ENCODE measurements around the gene HTT. TPM values are rescaled to one million over a fixed set of nuclear protein-coding genes. Genes with fewer than 3 reads are reported as not detected.

Gene HTT
- total RNA-seq, 1 experiment from 2014 or later = 18.4 TPM

- no peaks in the 10 kb centered on the region for H3F3A ChIP-seq (ENCODE audit: low read length, unreplicated experiment)
- peaks cover 8% of the 10 kb centered on the region; the same call in 1 of the 2 replicates for H3K4me1 ChIP-seq (ENCODE audit: insufficient read depth, low read length)
- TF ChIP-seq EZH2 (IDR thresholded peaks at IDR 0.05; ENCODE audit: low read length, unreplicated experiment) = no peak
- TF ChIP-seq, protein P1, sequence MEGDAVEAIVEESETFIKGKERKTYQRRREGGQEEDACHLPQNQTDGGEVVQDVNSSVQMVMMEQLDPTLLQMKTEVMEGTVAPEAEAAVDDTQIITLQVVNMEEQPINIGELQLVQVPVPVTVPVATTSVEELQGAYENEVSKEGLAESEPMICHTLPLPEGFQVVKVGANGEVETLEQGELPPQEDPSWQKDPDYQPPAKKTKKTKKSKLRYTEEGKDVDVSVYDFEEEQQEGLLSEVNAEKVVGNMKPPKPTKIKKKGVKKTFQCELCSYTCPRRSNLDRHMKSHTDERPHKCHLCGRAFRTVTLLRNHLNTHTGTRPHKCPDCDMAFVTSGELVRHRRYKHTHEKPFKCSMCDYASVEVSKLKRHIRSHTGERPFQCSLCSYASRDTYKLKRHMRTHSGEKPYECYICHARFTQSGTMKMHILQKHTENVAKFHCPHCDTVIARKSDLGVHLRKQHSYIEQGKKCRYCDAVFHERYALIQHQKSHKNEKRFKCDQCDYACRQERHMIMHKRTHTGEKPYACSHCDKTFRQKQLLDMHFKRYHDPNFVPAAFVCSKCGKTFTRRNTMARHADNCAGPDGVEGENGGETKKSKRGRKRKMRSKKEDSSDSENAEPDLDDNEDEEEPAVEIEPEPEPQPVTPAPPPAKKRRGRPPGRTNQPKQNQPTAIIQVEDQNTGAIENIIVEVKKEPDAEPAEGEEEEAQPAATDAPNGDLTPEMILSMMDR (conservative IDR thresholded peaks at IDR 0.05; ENCODE audit: low read depth, low read length) = no peak
- no peak for TF ChIP-seq EZH2phosphoT487 (IDR thresholded peaks at IDR 0.05; ENCODE audit: borderline replicate concordance, low read length)
- H3K27ac ChIP-seq (ENCODE audit: low read length) = no peak overlapping the region
- CTCF ChIA-PET = no interaction called here
- H3K4me3 ChIP-seq (ENCODE audit: low read length) = no peak overlapping the region
- H3K9ac ChIP-seq (ENCODE audit: low read length) = no peak overlapping the region
- ATAC-seq = no peak
- no peaks in the 10 kb centered on the region for H3K79me2 ChIP-seq (ENCODE audit: low read length)
- no peak overlapping the region for H2AFZ ChIP-seq (ENCODE audit: low read length)
- no TSS peak for BruUV-seq (replicated peaks)
- H3K9me3 ChIP-seq (ENCODE audit: low read length) = no peaks in the 10 kb centered on the region
- no peak overlapping the region for H3K4me2 ChIP-seq (ENCODE audit: low read length)
- intact Hi-C loops (cut with micrococcal nuclease) = no loop called here
- DNase-seq = no peak
- no peaks in the 10 kb centered on the region for H3K36me3 ChIP-seq (ENCODE audit: low read depth, low read length)
- H3K9me2 ChIP-seq (replicated peaks; ENCODE audit: low read length) = no peaks in the 10 kb centered on the region
- POLR2A ChIA-PET (ENCODE audit: unreplicated experiment) = no interaction called here
- no peaks in the 10 kb centered on the region for H3K27me3 ChIP-seq (ENCODE audit: low read length)
- no peaks in the 10 kb centered on the region for H4K20me1 ChIP-seq (ENCODE audit: low read length)
Measured at GRCh38 chr4:3287271-3287971, 212.9 kb downstream of the HTT start.

- Histone ChIP-seq H3F3A (ENCODE audit: low read length, unreplicated experiment) (no peaks in the 10 kb centered on the region), H3K36me3 (ENCODE audit: low read depth, low read length) (no peaks in the 10 kb centered on the region), H3K4me3 (ENCODE audit: low read length) (no peak overlapping the region), H2AFZ (ENCODE audit: low read length) (no peak overlapping the region), H3K27me3 (ENCODE audit: low read length) (no peaks in the 10 kb centered on the region), H3K9ac (ENCODE audit: low read length) (no peak overlapping the region), H4K20me1 (ENCODE audit: low read length) (no peaks in the 10 kb centered on the region), H3K27ac (ENCODE audit: low read length) (no peak overlapping the region), H3K9me3 (ENCODE audit: low read length) (no peaks in the 10 kb centered on the region), H3K9me2 (replicated peaks; ENCODE audit: low read length) (no peaks in the 10 kb centered on the region), H3K4me2 (ENCODE audit: low read length) (no peak overlapping the region), H3K4me1 (ENCODE audit: insufficient read depth, low read length) (peaks cover 8% of the 10 kb centered on the region; the same call in 1 of the 2 replicates), H3K79me2 (ENCODE audit: low read length) (no peaks in the 10 kb centered on the region)
- ChIA-PET CTCF (no interaction called here), POLR2A (ENCODE audit: unreplicated experiment) (no interaction called here)
- DNase-seq (no peak), ATAC-seq (no peak)
- TF ChIP-seq EZH2 (IDR thresholded peaks at IDR 0.05; ENCODE audit: low read length, unreplicated experiment) (no peak), EZH2phosphoT487 (IDR thresholded peaks at IDR 0.05; ENCODE audit: borderline replicate concordance, low read length) (no peak)
- TF ChIP-seq, protein P1 (conservative IDR thresholded peaks at IDR 0.05; ENCODE audit: low read depth, low read length) = no peak
- intact Hi-C loops (cut with micrococcal nuclease) = no loop called here
- no TSS peak for BruUV-seq (replicated peaks)
Measured at GRCh38 chr4:3287972-3288570, 213.6 kb downstream of the HTT start.

DNA sequence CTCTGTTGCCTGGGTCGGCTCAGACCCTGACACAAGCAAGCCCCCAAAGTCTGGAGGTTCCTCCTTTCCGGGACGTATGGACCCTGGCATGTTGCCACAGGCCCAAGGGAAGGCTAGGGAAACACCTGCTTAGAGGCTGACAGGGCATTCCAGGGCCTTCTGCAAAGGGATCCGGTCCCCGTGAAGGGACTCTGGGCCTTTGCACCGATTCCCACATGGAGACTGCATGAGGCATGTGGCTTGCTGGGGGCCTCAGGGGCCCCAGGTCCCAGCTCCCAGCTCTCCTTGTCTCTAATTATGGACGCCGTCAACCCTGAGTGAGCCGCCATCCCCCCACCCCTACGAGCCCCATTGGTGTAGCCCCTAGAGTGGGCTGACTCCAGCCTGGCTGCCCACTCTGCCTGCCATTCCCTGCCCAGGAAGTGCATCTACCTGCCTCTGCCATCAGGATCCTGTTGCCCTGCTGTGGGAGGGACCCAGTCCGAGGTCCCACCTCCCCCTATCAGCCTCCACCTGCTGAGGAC is 214.2 kb downstream of the HTT start:
- ATAC-seq (no peak), DNase-seq (no peak)
- no peak overlapping the region for H2AFZ ChIP-seq (ENCODE audit: low read length)
- H3K36me3 ChIP-seq (ENCODE audit: low read depth, low read length) = no peaks in the 10 kb centered on the region
- peaks cover 3% of the 10 kb centered on the region for H3K79me2 ChIP-seq (ENCODE audit: low read length)
- BruUV-seq (replicated peaks) = no TSS peak
- H3K27me3 ChIP-seq (ENCODE audit: low read length) = no peaks in the 10 kb centered on the region
- no peaks in the 10 kb centered on the region for H3K9me3 ChIP-seq (ENCODE audit: low read length)
- intact Hi-C loops (cut with micrococcal nuclease) = no loop called here
- no peaks in the 10 kb centered on the region for H4K20me1 ChIP-seq (ENCODE audit: low read length)
- ChIA-PET CTCF (no interaction called here), POLR2A (ENCODE audit: unreplicated experiment) (no interaction called here)
- peaks cover 9% of the 10 kb centered on the region; the same call in 1 of the 2 replicates for H3K4me1 ChIP-seq (ENCODE audit: insufficient read depth, low read length)
- no peak overlapping the region for H3K9ac ChIP-seq (ENCODE audit: low read length)
- no peaks in the 10 kb centered on the region for H3F3A ChIP-seq (ENCODE audit: low read length, unreplicated experiment)
- TF ChIP-seq, protein P1 (conservative IDR thresholded peaks at IDR 0.05; ENCODE audit: low read depth, low read length) = no peak
- TF ChIP-seq EZH2 (IDR thresholded peaks at IDR 0.05; ENCODE audit: low read length, unreplicated experiment) (no peak), EZH2phosphoT487 (IDR thresholded peaks at IDR 0.05; ENCODE audit: borderline replicate concordance, low read length) (no peak)
- no peaks in the 10 kb centered on the region for H3K9me2 ChIP-seq (replicated peaks; ENCODE audit: low read length)
- no peak overlapping the region for H3K4me2 ChIP-seq (ENCODE audit: low read length)
- no peak overlapping the region for H3K4me3 ChIP-seq (ENCODE audit: low read length)
- no peak overlapping the region for H3K27ac ChIP-seq (ENCODE audit: low read length)
